Measurements from ENCODE around the gene SULT2B1. TPM values are rescaled to one million over a fixed set of nuclear protein-coding genes. Genes with fewer than 3 reads are reported as not detected.

The SULT2B1 gene
- total and polyA plus RNA-seq, 2 of the 4 experiments (the other 2 are of a cell fraction) = 0.09 TPM; not detected in 1

GRCh38 chr19:48624791-48625723 is 73.1 kb downstream of the SULT2B1 start:
- intact Hi-C loops (cut with micrococcal nuclease) (no loop called here), in situ Hi-C loops (cut with MboI; ENCODE audit: low sequenced_read_pairs) (no loop called here), dilution Hi-C loops (cut with HindIII; ENCODE audit: low sequenced_read_pairs, unreplicated experiment) (no loop called here)
- peaks cover 8 to 29% of the 10 kb centered on the region in 2 experiments for H3K79me1 ChIP-seq (ENCODE audit: low read depth in 1 of 2, low read length in 2 of 2)
- no peak overlapping the region for H4K91ac ChIP-seq (ENCODE audit: insufficient read depth, low read depth, low read length)
- no peak overlapping the region for H2BK20ac ChIP-seq (ENCODE audit: low read depth, low read length)
- no peak overlapping the region for H3K14ac ChIP-seq (replicated peaks; ENCODE audit: low read depth, low read length)
- H2AK5ac ChIP-seq (ENCODE audit: low read depth, low read length) = no peak overlapping the region
- H3K4me2 ChIP-seq (ENCODE audit: low read depth, low read length) = peak overlapping the region; percentile 40; the same call in 1 of the 2 replicates
- H2BK5ac ChIP-seq (ENCODE audit: low read depth, low read length, poor library complexity, severe bottlenecking) = no peak overlapping the region
- peak overlapping the region; percentile 34; the same call in 1 of the 2 replicates for H3K4ac ChIP-seq (ENCODE audit: low read depth, low read length)
- no peak overlapping the region for H4K8ac ChIP-seq (ENCODE audit: low read depth in 2 of 2, low read length in 2 of 2)
- peaks cover 6% of the 10 kb centered on the region; the same call in 1 of the 2 replicates for H3K36me3 ChIP-seq (ENCODE audit: control insufficient read depth, insufficient read depth, low read length)
- no peak overlapping the region for H2AFZ ChIP-seq (replicated peaks; ENCODE audit: low read length, poor library complexity)
- peaks cover 3% of the 10 kb centered on the region for H3K9me1 ChIP-seq (ENCODE audit: insufficient read depth, low read length)
- BruUV-seq (replicated peaks) = no TSS peak
- peak overlapping the region; percentile 94 for H2AK9ac ChIP-seq (replicated peaks; ENCODE audit: low read depth, low read length, poor library complexity)
- no peaks in the 10 kb centered on the region for H3K9me3 ChIP-seq (ENCODE audit: control insufficient read depth, insufficient read depth, low read length)
- 48% methylated on average over 12 of the region's 24 CpGs; no CpG with 5 or more reads in 1 of the 2 experiments for WGBS, 2 experiments (ENCODE audit: extremely low coverage in 2 of 2, insufficient read length in 1 of 2)
- no peak for DNase-seq
- H3K56ac ChIP-seq (ENCODE audit: extremely low read depth, insufficient read depth, low read length) = no peak overlapping the region
- no peak overlapping the region for H3K23ac ChIP-seq (ENCODE audit: low read depth, low read length)
- TF ChIP-seq SMC3 (IDR thresholded peaks at IDR 0.05; ENCODE audit: low read depth, low read length) (no peak), NFE2L2 (IDR thresholded peaks at IDR 0.05; ENCODE audit: low read depth, low read length) (no peak), BHLHE40 (IDR thresholded peaks at IDR 0.05; ENCODE audit: low read depth, low read length) (no peak)
- no peak overlapping the region for H4K5ac ChIP-seq (ENCODE audit: low read depth, low read length)
- no peak overlapping the region for H3K18ac ChIP-seq (ENCODE audit: low read depth, low read length)
- CTCF ChIA-PET = no interaction called here
- no peak overlapping the region for H2BK120ac ChIP-seq (ENCODE audit: low read depth, low read length)
- H3K27ac ChIP-seq (ENCODE audit: insufficient read depth, low read length) = peak overlapping the region; percentile 54; the same call in 1 of the 2 replicates
- H3K4me3 ChIP-seq (ENCODE audit: insufficient read depth, low read depth, low read length) = peak overlapping the region; percentile 49; the same call in 1 of the 2 replicates
- H2BK15ac ChIP-seq (ENCODE audit: low read depth, low read length) = no peak overlapping the region
- ATAC-seq (ENCODE audit: low read depth) = no peak
- H3K4me1 ChIP-seq (ENCODE audit: control insufficient read depth, insufficient read depth, low read length) = peaks cover 7% of the 10 kb centered on the region
- H4K20me1 ChIP-seq (ENCODE audit: insufficient read depth, low read length) = no peaks in the 10 kb centered on the region
- H3K9ac ChIP-seq (ENCODE audit: low read depth, low read length) = peak overlapping the region; percentile 51; the same call in 1 of the 2 replicates
- no peaks in the 10 kb centered on the region for H3K27me3 ChIP-seq (ENCODE audit: control insufficient read depth, insufficient read depth, low read length)
- POLR2A ChIA-PET (ENCODE audit: unreplicated experiment) = no interaction called here
